ENCODE measurements around the gene GNRH2.

Gene GNRH2, protein sequence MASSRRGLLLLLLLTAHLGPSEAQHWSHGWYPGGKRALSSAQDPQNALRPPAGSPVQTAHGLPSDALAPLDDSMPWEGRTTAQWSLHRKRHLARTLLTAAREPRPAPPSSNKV

DNA sequence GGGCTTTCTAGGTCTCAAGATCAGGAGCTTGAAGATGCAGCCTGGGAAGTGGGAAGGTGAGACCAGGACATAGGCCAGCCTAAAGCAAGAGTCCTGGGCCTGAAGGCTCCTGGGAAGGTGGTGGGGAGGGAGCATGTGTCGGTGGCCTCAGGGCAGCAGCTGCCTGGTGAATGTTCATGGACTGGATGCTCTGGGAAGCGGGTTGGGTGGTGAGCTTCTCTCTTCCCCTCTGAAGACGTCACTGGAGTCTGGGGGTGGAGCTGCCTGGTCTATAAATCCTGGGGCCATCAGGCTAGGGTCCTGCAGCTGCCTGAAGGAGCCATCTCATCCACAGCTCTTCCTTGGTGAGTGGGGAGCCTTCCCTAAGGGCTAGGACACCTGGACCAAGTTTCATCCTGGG, at the start of gene GNRH2:
TSS of gene GNRH2 (plus strand) at position 301 of the 400 bp plus-strand sequence. CDS start 793 bp downstream, outside the sequence.
- no peak for DNase-seq (ENCODE audit: low read depth)
- TF ChIP-seq, protein P1, sequence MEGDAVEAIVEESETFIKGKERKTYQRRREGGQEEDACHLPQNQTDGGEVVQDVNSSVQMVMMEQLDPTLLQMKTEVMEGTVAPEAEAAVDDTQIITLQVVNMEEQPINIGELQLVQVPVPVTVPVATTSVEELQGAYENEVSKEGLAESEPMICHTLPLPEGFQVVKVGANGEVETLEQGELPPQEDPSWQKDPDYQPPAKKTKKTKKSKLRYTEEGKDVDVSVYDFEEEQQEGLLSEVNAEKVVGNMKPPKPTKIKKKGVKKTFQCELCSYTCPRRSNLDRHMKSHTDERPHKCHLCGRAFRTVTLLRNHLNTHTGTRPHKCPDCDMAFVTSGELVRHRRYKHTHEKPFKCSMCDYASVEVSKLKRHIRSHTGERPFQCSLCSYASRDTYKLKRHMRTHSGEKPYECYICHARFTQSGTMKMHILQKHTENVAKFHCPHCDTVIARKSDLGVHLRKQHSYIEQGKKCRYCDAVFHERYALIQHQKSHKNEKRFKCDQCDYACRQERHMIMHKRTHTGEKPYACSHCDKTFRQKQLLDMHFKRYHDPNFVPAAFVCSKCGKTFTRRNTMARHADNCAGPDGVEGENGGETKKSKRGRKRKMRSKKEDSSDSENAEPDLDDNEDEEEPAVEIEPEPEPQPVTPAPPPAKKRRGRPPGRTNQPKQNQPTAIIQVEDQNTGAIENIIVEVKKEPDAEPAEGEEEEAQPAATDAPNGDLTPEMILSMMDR (IDR thresholded peaks at IDR 0.05; ENCODE audit: control insufficient read depth, extremely low read depth, insufficient read depth) = no peak
- no peak within 1 kb of the TSS for H3K4me3 ChIP-seq (ENCODE audit: low read depth, low read length)

DNA sequence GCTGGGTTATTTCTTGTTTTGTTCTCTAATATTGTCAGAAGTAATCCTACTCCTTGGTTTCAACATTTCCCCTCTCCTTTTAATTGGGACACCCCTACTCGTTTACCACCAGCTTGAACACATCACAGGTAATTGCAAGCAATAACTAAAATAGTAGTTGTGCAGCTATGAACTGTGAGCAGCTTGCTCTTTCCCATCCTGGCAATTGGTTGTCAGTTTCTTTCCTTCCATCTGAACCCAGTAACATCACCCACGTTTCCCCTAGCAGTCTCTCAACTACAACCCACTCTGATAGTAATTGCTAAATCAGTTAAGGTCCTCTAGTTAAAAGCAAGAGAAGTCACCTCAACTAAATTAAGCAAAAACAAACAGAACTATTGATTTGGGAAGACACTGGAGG, 47.6 kb upstream of the GNRH2 start:
- no peak for DNase-seq (ENCODE audit: low read depth)
- TF ChIP-seq, protein P1 (IDR thresholded peaks at IDR 0.05; ENCODE audit: control insufficient read depth, extremely low read depth, insufficient read depth) = 0 out of 2 replicates have a peak, but pooled peaks have one; percentile 5
- no peak overlapping the region for H3K4me3 ChIP-seq (ENCODE audit: low read depth, low read length)

DNA sequence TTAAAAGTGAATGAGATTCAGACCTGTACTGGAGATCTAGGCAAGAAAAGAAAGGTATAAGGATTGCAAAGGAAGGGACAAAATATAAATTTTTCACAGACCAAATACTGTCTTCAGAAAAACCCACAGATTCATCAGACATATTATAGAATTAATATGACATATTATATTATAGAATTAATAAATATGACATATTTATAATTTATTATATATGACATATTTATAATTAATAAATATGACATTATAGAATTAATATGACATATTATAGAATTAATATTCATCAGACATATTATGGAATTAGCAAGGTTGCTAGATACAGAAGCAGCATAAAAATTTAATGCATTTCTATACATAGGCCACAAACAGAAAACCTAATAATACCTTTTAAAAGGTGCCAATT, 44.7 kb upstream of the GNRH2 start:
- no peak for DNase-seq (ENCODE audit: low read depth)
- no peak overlapping the region for H3K4me3 ChIP-seq (ENCODE audit: low read depth, low read length)
- TF ChIP-seq, protein P1 (IDR thresholded peaks at IDR 0.05; ENCODE audit: control insufficient read depth, extremely low read depth, insufficient read depth) = no peak

DNA sequence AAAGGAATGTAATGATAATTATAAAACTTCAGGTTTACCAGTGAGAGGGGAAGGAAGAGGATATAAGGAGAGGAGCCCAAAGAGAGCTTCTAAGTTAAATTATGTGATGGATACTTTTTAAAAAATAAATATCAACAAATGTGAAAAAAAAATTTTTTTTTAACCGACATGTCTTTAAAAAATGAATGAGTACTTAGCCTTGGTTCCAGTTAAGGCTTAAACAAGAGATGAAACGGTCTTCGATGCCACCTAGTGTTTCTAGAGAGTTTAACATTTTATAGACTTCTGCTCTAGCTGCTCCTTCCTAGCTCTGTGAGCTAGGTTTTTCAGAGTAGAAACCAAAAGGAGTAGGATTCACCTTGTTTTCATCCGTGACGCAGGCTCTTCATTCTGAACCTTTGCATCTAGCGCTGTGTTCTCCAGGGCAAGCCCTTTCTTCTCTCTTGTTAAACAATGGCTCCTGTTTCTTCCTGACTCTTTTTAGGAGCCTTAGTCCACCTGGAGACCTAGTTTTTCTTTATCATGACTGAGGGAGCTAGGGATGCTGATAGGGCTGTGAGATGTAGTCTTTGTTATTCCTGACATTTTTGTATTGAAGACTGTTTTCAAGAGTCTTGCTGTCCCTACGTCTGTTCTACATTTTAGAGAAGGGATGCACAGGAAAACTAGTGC, 42.4 kb upstream of the GNRH2 start:
- DNase-seq (ENCODE audit: low read depth) = peak; percentile 48
- no peak overlapping the region for H3K4me3 ChIP-seq (ENCODE audit: low read depth, low read length)
- TF ChIP-seq, protein P1 (IDR thresholded peaks at IDR 0.05; ENCODE audit: control insufficient read depth, extremely low read depth, insufficient read depth) = peak; percentile 66

DNA sequence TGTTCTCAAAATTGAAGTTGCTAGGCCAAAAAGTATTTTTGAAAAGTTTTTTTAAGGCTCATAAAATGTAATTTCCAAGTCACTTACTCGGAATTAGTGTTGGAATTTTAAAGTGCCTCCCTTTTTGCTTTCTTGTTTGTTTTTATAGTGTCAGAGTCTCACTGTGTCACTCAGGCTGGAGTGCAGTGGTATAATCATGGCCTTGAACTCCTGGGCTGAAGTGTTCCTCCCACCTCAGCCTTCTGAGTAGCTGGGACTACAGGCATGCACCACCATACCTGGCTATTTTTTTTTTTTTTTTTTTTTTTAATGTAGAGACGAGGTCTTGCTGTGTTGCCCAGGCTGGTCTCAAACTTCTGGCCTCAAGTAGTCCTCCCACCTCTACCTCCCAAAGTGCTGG, 40.0 kb upstream of the GNRH2 start:
- H3K4me3 ChIP-seq (ENCODE audit: low read depth, low read length) = no peak overlapping the region
- no peak for DNase-seq (ENCODE audit: low read depth)
- TF ChIP-seq, protein P1 (IDR thresholded peaks at IDR 0.05; ENCODE audit: control insufficient read depth, extremely low read depth, insufficient read depth) = no peak

DNA sequence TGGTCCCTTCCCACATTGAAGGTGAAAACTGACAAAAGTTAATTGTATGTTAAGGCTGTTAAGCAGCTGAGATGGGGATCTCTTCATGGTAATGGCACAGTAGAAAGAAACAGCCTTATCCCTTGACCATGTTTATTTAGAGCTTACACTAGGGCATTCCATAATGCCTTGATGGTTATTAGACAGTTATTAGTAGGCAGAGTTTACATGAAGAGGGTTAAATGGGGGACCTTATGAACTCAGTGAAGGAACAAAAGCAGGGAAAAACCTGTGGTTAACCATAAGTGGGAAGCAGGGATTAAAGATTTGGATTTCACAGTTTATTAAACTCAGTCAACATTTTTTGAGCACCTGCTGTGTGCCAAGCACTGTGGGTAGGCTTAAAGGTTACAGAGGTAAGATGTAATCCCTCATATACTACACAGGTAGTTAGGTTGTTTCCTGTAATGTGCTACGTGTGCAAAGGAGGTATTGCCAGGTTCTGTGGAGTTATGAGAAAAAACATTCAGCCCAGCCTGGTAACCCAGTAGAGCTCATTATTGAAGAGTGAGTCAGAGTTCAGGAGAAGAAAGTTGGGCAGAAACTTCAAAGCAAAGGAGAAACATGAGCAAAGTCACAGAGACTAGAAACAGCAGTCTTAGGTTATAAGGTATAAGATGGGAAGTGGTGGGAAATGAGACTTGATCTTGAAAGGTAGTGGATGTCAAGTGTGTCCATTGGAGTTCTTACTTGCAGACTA, 32.3 kb upstream of the GNRH2 start:
- TF ChIP-seq, protein P1 (IDR thresholded peaks at IDR 0.05; ENCODE audit: control insufficient read depth, extremely low read depth, insufficient read depth) = no peak
- no peak for DNase-seq (ENCODE audit: low read depth)
- H3K4me3 ChIP-seq (ENCODE audit: low read depth, low read length) = no peak overlapping the region

Measured in LNCaP clone FGC (cell line).